OCI-LY7 (cell line): ENCODE measurements around the gene GNAI2. TPM values are rescaled to one million over a fixed set of nuclear protein-coding genes. Genes with fewer than 3 reads are reported as not detected.

ENCODE experiments used
- BruUV-seq: library from RNA; stranded (reverse); fragments of 400-500 nt; replicated peaks from 2 replicates; lab custom pipeline; 2021; lab: Mats Ljungman, UMichigan
- CTCF ChIA-PET: fragments of 300-600 bp; sonication (Branson Sonifier 250); formaldehyde crosslinking; loops from one replicate; lab custom pipeline; 2022; ENCODE audit warnings: antibody characterized with exemption; ENCODE audit not compliant: unreplicated experiment; lab: Charles Lee
- POLR2A ChIA-PET: fragments of 300-600 bp; sonication (Branson Sonifier 250); formaldehyde crosslinking; loops from one replicate; lab custom pipeline; 2022; ENCODE audit warnings: antibody characterized with exemption; lab: Charles Lee
- DNase-seq: peaks from one replicate; pipeline ENCODE4 v3.0.0-alpha.2; 2015; ENCODE audit warnings: low spot score
- H2AFZ ChIP-seq: fragments of 200-600 bp; sonication (generic), shearing (Covaris generic); 2 replicates; pipeline ENCODE4 v1.6.1; 2014; ENCODE audit warnings: mild to moderate bottlenecking, antibody characterized with exemption, low read length, moderate library complexity
- H3K27ac ChIP-seq: fragments of 200-600 bp; sonication (generic); 2 replicates; pipeline ENCODE4 v1.5.1; 2014; ENCODE audit warnings: mixed run types, low read depth, mild to moderate bottlenecking, moderate library complexity, low read length, inconsistent platforms; ENCODE audit not compliant: poor library complexity, severe bottlenecking
- H3K36me3 ChIP-seq: fragments of 200-600 bp; sonication (generic); 2 replicates; pipeline ENCODE4 v1.6.1; 2014; ENCODE audit warnings: mild to moderate bottlenecking, antibody characterized with exemption, low read length, moderate library complexity, mixed read lengths; ENCODE audit not compliant: insufficient read depth
- H3K4me1 ChIP-seq: fragments of 200-600 bp; sonication (generic); 2 replicates; pipeline ENCODE4 v1.5.1; 2014; ENCODE audit warnings: mild to moderate bottlenecking, low read length; ENCODE audit not compliant: insufficient read depth, poor library complexity, severe bottlenecking
- H3K4me2 ChIP-seq: fragments of 200-600 bp; sonication (generic); 2 replicates; pipeline ENCODE4 v1.6.1; 2014; ENCODE audit warnings: mild to moderate bottlenecking, low read length
- H3K4me3 ChIP-seq: fragments of 200-600 bp; sonication (generic); 2 replicates; pipeline ENCODE4 v1.5.1; 2014; ENCODE audit warnings: mild to moderate bottlenecking, low read depth, low read length; ENCODE audit not compliant: poor library complexity, severe bottlenecking
- H3K79me2 ChIP-seq: fragments of 200-600 bp; sonication (generic); 2 replicates; pipeline ENCODE4 v1.6.1; 2016; ENCODE audit warnings: low read depth, mild to moderate bottlenecking, low read length, moderate library complexity, mixed read lengths; ENCODE audit not compliant: insufficient read depth
- H3K9me2 ChIP-seq: fragments of 200-600 bp; sonication (generic); 2 replicates; pipeline ENCODE4 v1.6.1; 2016; ENCODE audit warnings: mild to moderate bottlenecking, low read length, mixed read lengths; ENCODE audit not compliant: insufficient read depth
- H3K9me3 ChIP-seq: fragments of 200-600 bp; sonication (generic); 2 replicates; pipeline ENCODE4 v1.6.1; 2014; ENCODE audit warnings: mild to moderate bottlenecking, mixed run types, low read length, mixed read lengths
- H4K20me1 ChIP-seq: fragments of 200-600 bp; sonication (generic); 2 replicates; pipeline ENCODE4 v1.6.1; 2014; ENCODE audit warnings: mild to moderate bottlenecking, antibody characterized with exemption, low read length, moderate library complexity, mixed read lengths; ENCODE audit not compliant: insufficient read depth
- CTCF ChIP-seq: fragments of 200-600 bp; sonication (generic); conservative IDR thresholded peaks from 2 replicates; pipeline ENCODE4 v1.5.1; 2014; ENCODE audit warnings: mild to moderate bottlenecking, antibody characterized with exemption, low read length, moderate library complexity, mixed read lengths
- EZH2phosphoT487 ChIP-seq: fragments of 200-600 bp; sonication (generic); IDR thresholded peaks from 2 replicates; pipeline ENCODE4 v1.6.1; 2018; ENCODE audit warnings: low read depth, borderline replicate concordance, mild to moderate bottlenecking, mixed run types, antibody characterized with exemption, low read length, moderate library complexity, mixed read lengths
- intact Hi-C: fragments of 100-400 bp; cut with micrococcal nuclease; formaldehyde crosslinking; loops from one replicate; pipeline ENCODE4 v1.10.0; 2022; ENCODE audit not compliant: unreplicated experiment
- total RNA-seq, 2 experiments: library from RNA; depleted of rRNA in 1 of 2; stranded (reverse); fragments of >200 nt in 1 of 2; shearing (Covaris generic) in 1 of 2; gene quantifications; 2 replicates each; pipeline ENCODE4 v1.2.3, GENCODE V29; 2014 to 2022

Gene GNAI2
- total RNA-seq, 2 experiments from 2014 or later = 190 to 256 TPM

DNA sequence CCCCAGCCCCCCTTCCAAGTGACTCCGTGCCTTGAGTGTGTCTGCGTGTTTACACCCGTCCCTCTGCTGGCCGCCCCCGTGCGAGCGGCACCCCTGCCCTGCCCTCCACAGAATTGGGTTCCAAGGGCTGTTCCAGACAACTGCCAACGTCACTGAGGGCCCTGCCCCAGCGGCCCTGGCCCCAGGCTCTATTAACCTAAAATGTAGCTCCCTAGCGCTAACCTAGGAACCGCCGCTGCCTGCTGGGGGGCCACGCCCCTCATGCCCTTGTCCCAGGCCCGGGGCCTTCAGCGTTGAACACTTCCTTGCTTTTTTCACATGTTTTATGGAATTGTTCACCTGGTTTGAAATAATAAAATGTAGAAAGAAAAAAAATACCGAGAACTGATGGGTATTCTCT is 23.0 kb downstream of the GNAI2 start:
- Histone ChIP-seq H2AFZ (no peak overlapping the region), H3K4me1 (peaks cover 4% of the 10 kb centered on the region), H3K9me3 (no peaks in the 10 kb centered on the region), H3K27ac (no peak overlapping the region), H3K4me2 (no peak overlapping the region), H3K9me2 (no peaks in the 10 kb centered on the region), H3K79me2 (no peaks in the 10 kb centered on the region), H4K20me1 (no peaks in the 10 kb centered on the region), H3K36me3 (peaks cover 52% of the 10 kb centered on the region), H3K4me3 (no peak overlapping the region)
- no peak for DNase-seq
- no TSS peak for BruUV-seq
- ChIA-PET CTCF (interaction anchor here (0.6 to 1.9 kb wide), 2 partner anchors 12 to 67 kb away, joined by 3 to 6 read pairs; no protein-coding TSS in a partner anchor), POLR2A (interaction anchor here (0.6 kb wide), 1 partner anchor 23 kb away, joined by 3 read pairs; the partner anchor contains the start of gene GNAI2)
- TF ChIP-seq CTCF (no peak), EZH2phosphoT487 (no peak)
- intact Hi-C loops = no loop called here

- no TSS peak for BruUV-seq
- POLR2A ChIA-PET = interaction anchor here (0.6 kb wide), 2 partner anchors 22 to 24 kb away, joined by 3 read pairs; partner anchors contain the start of gene GNAI2
- H3K4me1 ChIP-seq = peaks cover 4% of the 10 kb centered on the region
- no peak overlapping the region for H3K27ac ChIP-seq
- no peaks in the 10 kb centered on the region for H3K9me3 ChIP-seq
- H3K4me2 ChIP-seq = peak overlapping the region; percentile 64; the same call in 1 of the 2 replicates
- H3K79me2 ChIP-seq = no peaks in the 10 kb centered on the region
- H3K36me3 ChIP-seq = peaks cover 47% of the 10 kb centered on the region
- no peaks in the 10 kb centered on the region for H4K20me1 ChIP-seq
- intact Hi-C loops = no loop called here
- CTCF ChIA-PET = interaction anchor here (0.6 to 1.9 kb wide), 5 partner anchors 9 to 67 kb away, joined by 3 to 6 read pairs (median 3); no protein-coding TSS in a partner anchor
- H3K9me2 ChIP-seq = no peaks in the 10 kb centered on the region
- no peak overlapping the region for H2AFZ ChIP-seq
- TF ChIP-seq EZH2phosphoT487 = no peak
- no peak for TF ChIP-seq CTCF
- peak overlapping the region; percentile 50 for H3K4me3 ChIP-seq
- no peak for DNase-seq
Measured at GRCh38 chr3:50259432-50260026, 23.5 kb downstream of the GNAI2 start.
